Liver (tissue), 9 donors: ENCODE data around the gene ATP2B2. TPM values are rescaled to one million over a fixed set of nuclear protein-coding genes. Genes with fewer than 3 reads are reported as not detected.

Source experiments
- DNase-seq: peaks from one replicate; pipeline ENCODE4 v3.0.0-alpha.2; 2017; ENCODE audit warnings: low spot score
- H3K27ac ChIP-seq, 2 donors: one replicate each; pipeline ENCODE4 v1.7.0; 2013; ENCODE audit warnings: inconsistent platforms in 2 of 2, low read length in 2 of 2, control low read depth in 1 of 2, low read depth in 1 of 2, mild to moderate bottlenecking in 1 of 2
- H3K27me3 ChIP-seq, 4 donors: one replicate each; pipeline versions ENCODE4 v1.6.1 to v1.7.0; 2013; ENCODE audit warnings: low read length in 3 of 4, inconsistent platforms in 1 of 4, mild to moderate bottlenecking in 1 of 4, moderate library complexity in 1 of 4; ENCODE audit not compliant: control insufficient read depth in 4 of 4, insufficient read depth in 4 of 4
- H3K36me3 ChIP-seq, 4 donors: one replicate each; pipeline versions ENCODE4 v1.6.1 to v1.7.0; 2013; ENCODE audit warnings: low read length in 3 of 4, mild to moderate bottlenecking in 3 of 4, low read depth in 1 of 4, moderate library complexity in 1 of 4; ENCODE audit not compliant: control insufficient read depth in 4 of 4, insufficient read depth in 3 of 4
- H3K4me1 ChIP-seq, 4 donors: one replicate each; pipeline versions ENCODE4 v1.6.1 to v1.7.0; 2013; ENCODE audit warnings: low read length in 3 of 4, mild to moderate bottlenecking in 3 of 4, moderate library complexity in 1 of 4; ENCODE audit not compliant: control insufficient read depth in 4 of 4, insufficient read depth in 4 of 4
- H3K4me3 ChIP-seq, 3 donors: one replicate each; pipeline versions ENCODE4 v1.6.1 to v1.7.0; 2013; ENCODE audit warnings: low read length in 3 of 3, control low read depth in 1 of 3, low read depth in 1 of 3, mild to moderate bottlenecking in 1 of 3
- H3K9ac ChIP-seq, 2 donors: one replicate each; pipeline ENCODE4 v1.7.0; 2013; ENCODE audit warnings: low read length in 2 of 2, mild to moderate bottlenecking in 2 of 2, moderate library complexity in 2 of 2, control low read depth in 1 of 2, low read depth in 1 of 2
- H3K9me3 ChIP-seq, 4 donors: one replicate each; pipeline versions ENCODE4 v1.6.1 to v1.7.0; 2013; ENCODE audit warnings: low read length in 3 of 4; ENCODE audit not compliant: control insufficient read depth in 4 of 4
- FOXA1 ChIP-seq: IDR thresholded peaks from 2 replicates; pipeline ENCODE4 v1.6.1; 2016; ENCODE audit warnings: antibody characterized with exemption
- GABPA ChIP-seq, 2 donors: IDR thresholded peaks in 1 of 2; conservative IDR thresholded peaks in 1 of 2; 2 replicates each; pipeline ENCODE4 v1.6.1; 2016; ENCODE audit warnings: antibody characterized with exemption in 2 of 2, mild to moderate bottlenecking in 1 of 2, moderate library complexity in 1 of 2
- HNF4A ChIP-seq, 2 donors: conservative IDR thresholded peaks; 2 replicates each; pipeline ENCODE4 v1.6.1; 2016; ENCODE audit warnings: antibody characterized with exemption in 2 of 2, mild to moderate bottlenecking in 2 of 2
- HNF4G ChIP-seq: IDR thresholded peaks from 2 replicates; pipeline ENCODE4 v1.6.1; 2016; ENCODE audit warnings: antibody characterized with exemption
- JUND ChIP-seq, 2 donors: IDR thresholded peaks; 2 replicates each; pipeline ENCODE4 v1.6.1; 2016; ENCODE audit warnings: antibody characterized with exemption in 2 of 2
- NR2F2 ChIP-seq: IDR thresholded peaks from 2 replicates; pipeline ENCODE4 v1.6.1; 2016; ENCODE audit warnings: antibody characterized with exemption
- RAD21 ChIP-seq, 2 donors: IDR thresholded peaks; 2 replicates each; pipeline ENCODE4 v1.6.1; 2016; ENCODE audit warnings: antibody characterized with exemption in 2 of 2, mild to moderate bottlenecking in 2 of 2
- REST ChIP-seq: IDR thresholded peaks from 2 replicates; pipeline ENCODE4 v1.6.1; 2016; ENCODE audit warnings: antibody characterized with exemption, mild to moderate bottlenecking
- RXRA ChIP-seq, 2 donors: IDR thresholded peaks; 2 replicates each; pipeline ENCODE4 v1.6.1; 2017 to 2018; ENCODE audit warnings: antibody characterized with exemption in 2 of 2, mild to moderate bottlenecking in 1 of 2
- SP1 ChIP-seq: IDR thresholded peaks from 2 replicates; pipeline ENCODE4 v1.6.1; 2018; ENCODE audit warnings: antibody characterized with exemption, mild to moderate bottlenecking
- TAF1 ChIP-seq: conservative IDR thresholded peaks from 2 replicates; pipeline ENCODE4 v1.6.1; 2016; ENCODE audit warnings: antibody characterized with exemption, mild to moderate bottlenecking
- YY1 ChIP-seq: IDR thresholded peaks from 2 replicates; pipeline ENCODE4 v1.6.1; 2016; ENCODE audit warnings: antibody characterized with exemption, mild to moderate bottlenecking
- ZBTB33 ChIP-seq: IDR thresholded peaks from 2 replicates; pipeline ENCODE4 v1.6.1; 2016; ENCODE audit warnings: antibody characterized with exemption
- WGBS: extraction: QIAGEN DNeasy Blood & Tissue Kit; methylation state at CpG from one replicate; pipeline ENCODE4 v1.1.7; 2013; 5-methylcytosine and 5-hydroxymethylcytosine counted together
- polyA plus RNA-seq, 2 donors: library from polyadenylated mRNA; stranded (reverse) in 1 of 2; unstranded in 1 of 2; fragments of 200-250 nt in 1 of 2; fragments of >200 nt in 1 of 2; fragmentation: Nextera tagmentation in 1 of 2; extraction: Ambion mirVana in 1 of 2; gene quantifications; one replicate each; pipeline versions ENCODE4 v1.2.1 to v1.2.3, GENCODE V29; 2013 to 2015
- total RNA-seq, 2 donors: library from RNA; depleted of rRNA; stranded (reverse); fragments of >200 nt; gene quantifications; one replicate each; pipeline ENCODE4 v1.2.3, GENCODE V29; 2014
- TF ChIP-seq, protein P1 (sequence below): fragments of 150-350 bp; IDR thresholded peaks from 2 replicates; pipeline ENCODE4 v1.5.1; 2017; ENCODE audit warnings: improper control_type of control experiment, low read depth, low read length; ENCODE audit not compliant: missing input control
- TF ChIP-seq, protein P2 (sequence below): IDR thresholded peaks from 2 replicates; pipeline ENCODE4 v1.6.1; 2016; ENCODE audit warnings: antibody characterized with exemption
- TF ChIP-seq, protein P3 (sequence below): IDR thresholded peaks from 2 replicates; pipeline ENCODE4 v1.6.1; 2016; ENCODE audit warnings: antibody characterized with exemption
- donor health status: healthy.
- donor health status: healthy.
- donor health status: healthy.
- donor health status: healthy.
- donor health status: healthy.

Gene ATP2B2
- total and polyA plus RNA-seq, 4 donors, result 10.4 to 27.8 (median 20.7) TPM

- TF ChIP-seq ZBTB33 (no peak), HNF4G (no peak), NR2F2 (no peak), TAF1 (no peak), SP1 (no peak), YY1 (no peak)
- 93% methylated on average over 3 of the region's 3 CpGs for WGBS
- no peaks in the 10 kb centered on the region for H3K36me3 ChIP-seq
- no peaks in the 10 kb centered on the region for H3K27me3 ChIP-seq
- H3K27ac ChIP-seq, result no peak overlapping the region
- H3K4me1 ChIP-seq, result no peaks in the 10 kb centered on the region
- H3K4me3 ChIP-seq, result no peak overlapping the region
- no peak overlapping the region for H3K9ac ChIP-seq
- no peak for DNase-seq
- H3K9me3 ChIP-seq, result no peaks in the 10 kb centered on the region
These were observed 48.8 kb upstream of the ATP2B2 start for GRCh38 chr3:10554236-10554611.

GRCh38 chr3:10553591-10554235 lies 48.3 kb upstream of the ATP2B2 start:
- no peaks in the 10 kb centered on the region for H3K9me3 ChIP-seq
- no peaks in the 10 kb centered on the region for H3K27me3 ChIP-seq
- no peak overlapping the region for H3K4me3 ChIP-seq
- H3K36me3 ChIP-seq, result no peaks in the 10 kb centered on the region
- H3K27ac ChIP-seq, result no peak overlapping the region
- DNase-seq, result no peak
- H3K4me1 ChIP-seq, result no peaks in the 10 kb centered on the region
- TF ChIP-seq TAF1 (no peak), NR2F2 (no peak), JUND (IDR thresholded peaks at IDR 0.05) (no peak), YY1 (no peak)
- TF ChIP-seq, protein P1, sequence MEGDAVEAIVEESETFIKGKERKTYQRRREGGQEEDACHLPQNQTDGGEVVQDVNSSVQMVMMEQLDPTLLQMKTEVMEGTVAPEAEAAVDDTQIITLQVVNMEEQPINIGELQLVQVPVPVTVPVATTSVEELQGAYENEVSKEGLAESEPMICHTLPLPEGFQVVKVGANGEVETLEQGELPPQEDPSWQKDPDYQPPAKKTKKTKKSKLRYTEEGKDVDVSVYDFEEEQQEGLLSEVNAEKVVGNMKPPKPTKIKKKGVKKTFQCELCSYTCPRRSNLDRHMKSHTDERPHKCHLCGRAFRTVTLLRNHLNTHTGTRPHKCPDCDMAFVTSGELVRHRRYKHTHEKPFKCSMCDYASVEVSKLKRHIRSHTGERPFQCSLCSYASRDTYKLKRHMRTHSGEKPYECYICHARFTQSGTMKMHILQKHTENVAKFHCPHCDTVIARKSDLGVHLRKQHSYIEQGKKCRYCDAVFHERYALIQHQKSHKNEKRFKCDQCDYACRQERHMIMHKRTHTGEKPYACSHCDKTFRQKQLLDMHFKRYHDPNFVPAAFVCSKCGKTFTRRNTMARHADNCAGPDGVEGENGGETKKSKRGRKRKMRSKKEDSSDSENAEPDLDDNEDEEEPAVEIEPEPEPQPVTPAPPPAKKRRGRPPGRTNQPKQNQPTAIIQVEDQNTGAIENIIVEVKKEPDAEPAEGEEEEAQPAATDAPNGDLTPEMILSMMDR, result no peak
- no peak overlapping the region for H3K9ac ChIP-seq
- 65% methylated on average over 9 of the region's 9 CpGs for WGBS

DNA sequence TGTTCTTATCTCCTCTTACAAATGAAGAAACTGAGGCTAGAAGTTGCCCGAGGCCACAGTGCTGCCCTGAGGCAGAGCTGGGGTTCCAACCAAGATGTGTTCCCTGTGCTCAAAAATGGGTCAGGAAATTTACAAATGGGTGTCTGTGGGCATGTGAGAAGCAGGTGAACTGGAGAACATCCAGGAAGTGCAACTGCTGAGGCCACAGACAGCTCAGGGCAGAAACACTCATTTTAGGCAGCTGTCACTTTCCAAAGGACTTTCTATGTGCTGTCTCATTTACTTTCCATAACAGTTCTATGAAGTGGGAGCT lies 47.2 kb upstream of the ATP2B2 start:
- Histone ChIP-seq H3K9me3 (no peaks in the 10 kb centered on the region), H3K27ac (no peak overlapping the region), H3K27me3 (no peaks in the 10 kb centered on the region), H3K36me3 (no peaks in the 10 kb centered on the region), H3K4me1 (no peaks in the 10 kb centered on the region), H3K4me3 (no peak overlapping the region), H3K9ac (no peak overlapping the region)
- 84% methylated on average over 1 of the region's 1 CpG for WGBS
- TF ChIP-seq, protein P2, sequence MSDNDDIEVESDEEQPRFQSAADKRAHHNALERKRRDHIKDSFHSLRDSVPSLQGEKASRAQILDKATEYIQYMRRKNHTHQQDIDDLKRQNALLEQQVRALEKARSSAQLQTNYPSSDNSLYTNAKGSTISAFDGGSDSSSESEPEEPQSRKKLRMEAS, result no peak
- TF ChIP-seq HNF4G (no peak), RAD21 (IDR thresholded peaks at IDR 0.05) (no peak), RXRA (IDR thresholded peaks at IDR 0.05) (no peak), GABPA (IDR thresholded peaks at IDR 0.05 in 1 of 2, conservative IDR thresholded peaks at IDR 0.05 in 1 of 2) (no peak), REST (no peak), ZBTB33 (no peak), FOXA1 (no peak), HNF4A (conservative IDR thresholded peaks at IDR 0.05) (no peak), NR2F2 (no peak), SP1 (no peak), YY1 (no peak)
- TF ChIP-seq, protein P3, sequence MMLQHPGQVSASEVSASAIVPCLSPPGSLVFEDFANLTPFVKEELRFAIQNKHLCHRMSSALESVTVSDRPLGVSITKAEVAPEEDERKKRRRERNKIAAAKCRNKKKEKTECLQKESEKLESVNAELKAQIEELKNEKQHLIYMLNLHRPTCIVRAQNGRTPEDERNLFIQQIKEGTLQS, result no peak
- no peak for DNase-seq
